A204.1 (cell line): ENCODE data around the gene HOXD11.
A peak's percentile ranks its signal among the peaks of the same experiment; 100 is the strongest.

Source experiments
- FAIRE-seq: peaks from 2 replicates; lab custom pipeline; 2012; peaks lifted over from hg19 to GRCh38; lab: Jason Lieb, UNC

Gene HOXD11

GRCh38 chr2:176105730-176106580, 1.1 kb upstream of the HOXD11 start:
- FAIRE-seq = no peak

DNA sequence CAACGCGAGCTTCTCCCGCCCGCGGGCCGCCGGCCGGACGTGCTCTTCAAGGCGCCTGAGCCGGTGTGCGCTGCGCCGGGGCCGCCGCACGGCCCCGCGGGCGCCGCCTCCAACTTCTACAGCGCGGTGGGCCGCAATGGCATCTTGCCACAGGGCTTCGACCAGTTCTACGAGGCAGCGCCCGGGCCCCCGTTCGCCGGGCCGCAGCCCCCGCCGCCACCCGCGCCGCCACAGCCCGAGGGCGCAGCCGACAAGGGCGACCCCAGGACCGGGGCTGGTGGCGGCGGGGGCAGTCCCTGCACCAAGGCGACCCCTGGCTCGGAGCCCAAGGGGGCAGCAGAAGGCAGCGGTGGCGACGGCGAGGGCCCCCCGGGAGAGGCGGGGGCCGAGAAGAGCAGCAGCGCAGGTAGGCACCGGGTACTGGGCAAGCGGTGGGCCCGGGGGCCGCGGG, 676 bp downstream of the HOXD11 start:
- no peak for FAIRE-seq

DNA sequence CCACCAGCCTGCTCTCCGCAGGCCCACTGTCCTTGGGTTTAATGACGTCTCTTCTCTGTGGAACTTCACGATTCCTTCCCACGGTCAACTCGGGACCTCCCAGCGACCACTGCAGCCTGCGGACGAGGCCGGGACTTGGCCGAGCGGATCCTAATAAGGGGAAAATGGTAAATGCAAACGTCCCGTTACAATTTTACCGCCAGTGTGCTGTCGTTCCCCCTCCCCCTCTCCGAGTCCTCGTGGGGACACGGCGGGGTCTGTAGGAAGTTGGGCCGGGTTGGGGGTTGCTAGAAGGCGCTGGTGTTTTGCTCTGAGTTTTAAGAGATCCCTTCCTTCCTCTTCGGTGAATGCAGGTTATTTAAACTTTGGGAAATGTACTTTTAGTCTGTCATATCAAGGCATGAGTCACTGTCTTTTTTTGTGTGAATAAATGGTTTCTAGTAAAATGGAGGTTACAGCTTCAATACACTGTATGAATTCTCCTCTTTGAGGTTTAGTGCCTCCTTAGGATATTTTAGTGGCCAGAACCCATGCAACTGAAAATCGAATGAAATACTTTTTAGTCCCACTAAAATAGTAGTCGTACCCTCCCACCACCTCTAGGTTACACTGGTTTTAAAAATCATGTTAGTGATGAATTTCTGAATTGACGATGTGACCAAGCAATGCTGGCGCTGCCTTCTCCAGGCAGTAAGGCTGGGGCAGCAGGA, 2.3 kb downstream of the HOXD11 start:
- FAIRE-seq = no peak

GRCh38 chr2:176109946-176110345, 2.9 kb downstream of the HOXD11 start:
- FAIRE-seq = no peak

DNA sequence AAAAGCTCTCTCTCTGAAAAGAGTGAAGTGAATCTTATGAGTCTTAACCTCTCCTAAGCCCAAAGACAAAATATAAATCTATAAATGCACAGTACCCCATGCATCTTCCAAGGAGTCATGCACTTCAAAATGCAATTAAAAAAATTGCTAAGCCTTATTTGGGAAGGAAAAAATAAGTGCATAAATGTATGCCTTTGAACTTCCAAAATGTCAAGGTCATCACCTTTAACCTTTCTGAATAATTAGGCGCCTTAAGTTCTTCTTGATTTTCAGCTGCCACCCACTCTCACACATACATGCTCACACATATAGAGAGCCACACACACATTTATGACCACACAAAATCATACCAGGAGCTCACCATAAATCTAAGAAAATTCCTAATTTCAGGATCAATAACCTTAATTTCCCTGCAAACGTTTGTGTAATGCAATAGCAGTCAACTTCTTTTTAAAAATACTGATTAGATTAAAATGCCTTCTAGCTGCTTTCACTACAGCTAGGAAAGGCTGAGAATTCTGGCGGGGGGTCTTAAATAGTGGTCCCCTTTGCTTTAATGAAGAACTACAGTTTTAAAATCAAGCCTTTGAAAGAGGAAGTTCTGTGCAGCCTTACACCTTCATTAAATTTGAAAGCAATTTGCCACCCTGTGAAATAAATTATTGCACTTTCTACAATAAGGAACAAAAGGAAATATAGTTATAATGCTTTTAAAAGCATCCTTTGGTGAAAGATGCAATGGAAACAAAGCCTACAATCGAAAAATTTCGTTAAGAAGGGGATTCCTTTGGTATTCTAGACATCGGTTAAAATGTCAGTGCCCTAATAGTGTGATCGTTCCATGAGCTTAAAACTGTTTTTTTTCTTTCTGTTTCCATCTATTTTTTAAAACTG, 3.6 kb downstream of the HOXD11 start:
- no peak for FAIRE-seq

- peak; percentile 41 for FAIRE-seq
Observed at GRCh38 chr2:176111309-176111663, 4.2 kb downstream of the HOXD11 start.

GRCh38 chr2:176111846-176112374, 4.8 kb downstream of the HOXD11 start:
- no peak for FAIRE-seq

- FAIRE-seq = no peak
Observed at GRCh38 chr2:176112375-176113302, 5.6 kb downstream of the HOXD11 start.

DNA sequence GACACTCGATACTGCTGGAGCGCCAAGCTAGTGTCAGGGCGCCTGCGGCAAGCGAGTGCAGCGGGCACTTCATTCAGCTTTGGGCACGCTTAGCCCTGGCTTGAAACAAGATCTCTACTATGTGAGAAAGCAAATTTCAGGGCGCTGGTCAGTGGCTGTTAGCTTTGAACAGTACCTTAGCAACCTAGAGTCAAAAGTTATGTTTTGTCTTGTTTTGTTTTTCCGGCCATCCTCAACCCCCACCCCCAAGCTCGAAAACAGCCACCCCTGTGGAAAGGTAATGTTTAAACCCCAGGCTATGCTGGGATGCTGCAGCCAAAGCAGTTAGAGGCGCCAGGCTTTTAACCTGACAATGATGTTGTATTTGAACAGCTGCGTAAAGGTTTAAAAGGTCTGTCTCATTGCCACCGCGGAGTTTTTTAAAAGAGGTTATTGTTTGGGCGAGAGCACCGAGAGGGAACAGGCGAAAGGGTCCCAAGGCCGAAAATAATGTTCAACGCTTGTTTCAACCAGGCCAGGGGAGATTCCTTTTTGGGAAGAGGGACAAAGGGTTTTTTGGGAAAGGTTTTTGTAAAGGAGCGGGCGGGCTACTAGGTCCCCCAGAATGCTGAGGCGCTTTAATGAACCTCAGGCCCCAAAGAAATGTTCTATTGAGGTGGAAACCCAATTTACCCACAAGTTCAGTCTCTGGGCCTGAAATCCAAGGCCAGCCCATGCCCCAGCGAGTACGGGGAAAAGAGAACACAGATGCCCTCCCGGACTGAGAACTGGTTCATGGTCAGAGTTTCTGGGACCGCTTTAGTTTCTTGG, 7.2 kb downstream of the HOXD11 start:
- FAIRE-seq = no peak

GRCh38 chr2:176114930-176115625, 8.0 kb downstream of the HOXD11 start:
- FAIRE-seq = no peak

DNA sequence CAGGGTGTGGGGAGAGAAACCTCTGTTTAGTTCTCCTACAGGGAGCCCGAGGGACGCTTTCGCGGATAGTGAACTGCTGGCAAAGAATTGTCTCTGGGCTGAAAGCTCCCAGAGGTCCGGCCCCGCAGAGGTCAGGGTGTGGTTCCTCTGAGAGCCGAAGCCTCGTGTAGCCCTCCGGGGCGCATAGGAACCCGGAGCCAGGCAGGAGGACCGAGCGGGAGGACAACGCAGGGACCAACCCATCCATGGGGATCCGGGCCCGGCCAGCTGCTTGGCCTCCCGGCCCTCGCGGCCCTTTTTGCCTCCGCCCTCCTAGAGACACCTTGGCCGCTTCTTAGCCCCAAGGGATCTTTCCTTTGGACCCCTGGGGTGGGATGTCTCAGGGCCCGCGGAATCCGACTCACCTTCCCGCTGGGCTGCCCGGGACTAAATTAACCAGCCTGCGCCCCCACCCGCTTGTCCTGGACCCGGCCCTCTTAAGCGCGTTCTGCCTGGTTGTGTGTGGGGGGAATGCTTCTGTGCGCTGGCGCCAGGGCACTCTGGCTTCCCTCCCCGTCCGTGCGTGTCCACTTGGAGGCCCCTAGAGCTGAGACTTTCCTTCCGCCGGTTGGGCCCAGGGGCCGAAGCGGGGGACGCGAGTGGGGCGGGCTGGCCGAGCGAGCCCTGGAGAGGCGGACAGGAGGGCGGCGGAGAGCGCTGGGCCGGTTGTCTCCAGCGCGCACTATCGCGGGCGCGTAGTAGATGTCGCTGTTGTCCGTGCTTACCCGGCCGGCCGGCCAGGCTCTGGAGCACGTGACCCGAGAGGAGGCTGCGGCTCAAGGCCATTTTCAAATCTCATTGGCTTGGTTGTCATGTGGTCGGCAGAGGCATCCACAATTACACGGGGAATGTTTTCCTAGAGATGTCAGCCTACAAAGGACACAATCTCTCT, 9.1 kb downstream of the HOXD11 start, which contains the start of gene HOXD10:
TSS of gene HOXD10 (plus strand) at position 896 of the 931 bp plus-strand sequence. CDS start 56 bp downstream, outside the sequence.
- FAIRE-seq = no peak

DNA sequence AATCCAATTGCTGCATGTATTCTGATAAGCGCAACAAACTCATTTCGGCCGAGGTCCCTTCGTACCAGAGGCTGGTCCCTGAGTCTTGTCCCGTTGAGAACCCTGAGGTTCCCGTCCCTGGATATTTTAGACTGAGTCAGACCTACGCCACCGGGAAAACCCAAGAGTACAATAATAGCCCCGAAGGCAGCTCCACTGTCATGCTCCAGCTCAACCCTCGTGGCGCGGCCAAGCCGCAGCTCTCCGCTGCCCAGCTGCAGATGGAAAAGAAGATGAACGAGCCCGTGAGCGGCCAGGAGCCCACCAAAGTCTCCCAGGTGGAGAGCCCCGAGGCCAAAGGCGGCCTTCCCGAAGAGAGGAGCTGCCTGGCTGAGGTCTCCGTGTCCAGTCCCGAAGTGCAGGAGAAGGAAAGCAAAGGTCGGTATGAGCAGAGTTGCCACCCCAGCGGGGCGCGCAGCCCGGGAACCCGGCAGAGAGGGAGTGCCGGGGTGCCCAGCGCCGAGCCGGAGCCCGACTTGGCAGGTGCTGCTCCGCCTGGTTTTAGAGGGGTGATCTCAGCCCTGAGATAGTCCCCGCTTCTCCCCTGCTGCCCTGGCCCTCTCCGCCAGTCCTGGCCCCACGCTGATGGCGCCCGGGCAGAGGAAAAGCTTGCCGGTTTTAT, 10.2 kb downstream of the HOXD11 start:
- FAIRE-seq = no peak

DNA sequence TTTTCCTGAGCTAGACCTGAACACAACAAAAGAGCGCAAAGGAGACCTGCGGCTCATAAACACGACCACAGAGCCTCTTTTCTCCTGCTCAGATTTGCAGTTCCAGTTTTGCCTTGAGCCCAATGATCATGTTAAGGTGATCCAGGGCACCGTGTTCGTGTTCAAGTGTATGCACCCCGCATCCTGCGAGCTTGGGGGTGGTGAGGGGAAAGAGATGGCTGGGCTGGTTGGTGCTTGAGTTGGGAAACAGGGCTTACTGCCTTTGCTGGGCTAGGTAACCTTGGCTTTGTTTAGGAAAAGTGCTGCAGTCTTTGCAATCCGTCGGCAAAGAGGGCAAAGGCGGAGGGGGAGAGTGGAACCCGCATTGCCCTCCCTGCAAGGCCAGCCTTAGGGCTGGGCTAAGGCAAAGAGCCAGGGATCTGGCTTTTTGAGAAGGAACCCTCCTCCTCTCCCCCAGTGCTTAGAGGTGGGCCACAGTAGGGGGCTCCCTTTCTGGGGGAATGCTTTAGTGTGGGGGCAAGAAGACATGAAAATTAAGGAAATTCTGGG, 10.8 kb downstream of the HOXD11 start:
- no peak for FAIRE-seq

DNA sequence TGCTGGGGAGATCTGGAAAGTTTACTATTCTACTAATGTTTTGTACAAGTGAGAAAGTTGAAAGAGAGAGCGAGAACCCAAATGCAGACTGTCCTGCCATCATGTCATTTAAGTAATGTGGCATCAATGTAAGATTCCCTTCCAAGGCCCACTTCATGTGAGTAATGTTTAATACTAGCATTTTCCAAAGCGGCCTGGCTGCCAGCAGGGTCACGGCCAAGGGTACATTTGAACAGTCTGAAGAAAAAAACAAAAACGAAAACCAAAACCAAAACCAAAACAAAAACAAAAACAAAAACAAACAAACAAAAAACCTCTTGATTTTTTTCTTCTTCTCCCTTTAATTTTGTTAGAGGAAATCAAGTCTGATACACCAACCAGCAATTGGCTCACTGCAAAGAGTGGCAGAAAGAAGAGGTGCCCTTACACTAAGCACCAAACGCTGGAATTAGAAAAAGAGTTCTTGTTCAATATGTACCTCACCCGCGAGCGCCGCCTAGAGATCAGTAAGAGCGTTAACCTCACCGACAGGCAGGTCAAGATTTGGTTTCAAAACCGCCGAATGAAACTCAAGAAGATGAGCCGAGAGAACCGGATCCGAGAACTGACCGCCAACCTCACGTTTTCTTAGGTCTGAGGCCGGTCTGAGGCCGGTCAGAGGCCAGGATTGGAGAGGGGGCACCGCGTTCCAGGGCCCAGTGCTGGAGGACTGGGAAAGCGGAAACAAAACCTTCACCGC, 11.7 kb downstream of the HOXD11 start:
- FAIRE-seq = peak; percentile 30

- no peak for FAIRE-seq
Observed at GRCh38 chr2:176120364-176121189, 13.5 kb downstream of the HOXD11 start.
